ENCODE measurements around the gene OCSTAMP.

OCSTAMP gene

GRCh38 chr20:46501337-46501942 is 49.0 kb downstream of the OCSTAMP start:
- no peak overlapping the region for H2BK15ac ChIP-seq (ENCODE audit: low read length)
- H2BK120ac ChIP-seq (ENCODE audit: low read depth, low read length) = no peak overlapping the region
- H2BK5ac ChIP-seq (ENCODE audit: low read length) = no peak overlapping the region
- no peak for DNase-seq (ENCODE audit: low spot score)
- no peak overlapping the region for H3K27ac ChIP-seq (replicated peaks; ENCODE audit: low read length)
- H3K18ac ChIP-seq (ENCODE audit: low read length) = no peak overlapping the region
- H3K27me3 ChIP-seq (ENCODE audit: control insufficient read depth in 3 of 3, insufficient read depth in 3 of 3, low read depth in 1 of 3, low read length in 3 of 3) = no peaks in the 10 kb centered on the region
- no CpG with 5 or more reads among the region's 5 CpGs for WGBS, 2 donors (ENCODE audit: extremely low coverage in 2 of 2, insufficient read length in 2 of 2, insufficient replicate concordance in 1 of 2)
- H3K9ac ChIP-seq (ENCODE audit: low read depth, low read length, poor library complexity) = no peak overlapping the region
- no peak overlapping the region for H3K4me3 ChIP-seq (ENCODE audit: low read length in 2 of 2)
- no peak overlapping the region for H2AFZ ChIP-seq (ENCODE audit: low read length)
- H3K23ac ChIP-seq (ENCODE audit: low read depth, low read length, poor library complexity) = no peak overlapping the region
- no peaks in the 10 kb centered on the region for H3K79me1 ChIP-seq (ENCODE audit: low read depth, low read length)
- no peak overlapping the region for H2BK12ac ChIP-seq (ENCODE audit: low read length)
- no peaks in the 10 kb centered on the region for H3K4me1 ChIP-seq (ENCODE audit: control insufficient read depth in 2 of 2, insufficient read depth in 1 of 2, low read depth in 1 of 2, low read length in 2 of 2)
- no peak overlapping the region for H4K8ac ChIP-seq (ENCODE audit: low read depth, low read length)
- H3K14ac ChIP-seq (ENCODE audit: low read length) = no peak overlapping the region
- no peak overlapping the region for H2AK5ac ChIP-seq (ENCODE audit: low read depth, low read length)
- no peak overlapping the region for H3K4ac ChIP-seq (ENCODE audit: low read length)
- H4K91ac ChIP-seq (ENCODE audit: low read depth, low read length, poor library complexity) = no peak overlapping the region
- H3K36me3 ChIP-seq (replicated peaks in 1 of 2; ENCODE audit: control insufficient read depth in 2 of 2, insufficient read depth in 2 of 2, low read length in 2 of 2) = peaks cover 32 to 89% of the 10 kb centered on the region in 2 donors
- no peak overlapping the region for H3K4me2 ChIP-seq (ENCODE audit: insufficient read depth, low read length, poor library complexity, severe bottlenecking)
- H3K9me3 ChIP-seq (replicated peaks in 1 of 2; ENCODE audit: control insufficient read depth in 2 of 2, insufficient read depth in 1 of 2, low read depth in 1 of 2, low read length in 2 of 2) = peaks cover 50 to 84% of the 10 kb centered on the region in 2 donors

- Histone ChIP-seq H3K4ac (ENCODE audit: low read length) (no peak overlapping the region), H2BK15ac (ENCODE audit: low read length) (no peak overlapping the region), H3K4me2 (ENCODE audit: insufficient read depth, low read length, poor library complexity, severe bottlenecking) (no peak overlapping the region), H3K18ac (ENCODE audit: low read length) (no peak overlapping the region), H2BK120ac (ENCODE audit: low read depth, low read length) (no peak overlapping the region), H3K79me1 (ENCODE audit: low read depth, low read length) (no peaks in the 10 kb centered on the region), H2AK5ac (ENCODE audit: low read depth, low read length) (no peak overlapping the region), H3K14ac (ENCODE audit: low read length) (no peak overlapping the region), H4K8ac (ENCODE audit: low read depth, low read length) (no peak overlapping the region), H3K27me3 (ENCODE audit: control insufficient read depth in 3 of 3, insufficient read depth in 3 of 3, low read depth in 1 of 3, low read length in 3 of 3) (no peaks in the 10 kb centered on the region), H3K36me3 (replicated peaks in 1 of 2; ENCODE audit: control insufficient read depth in 2 of 2, insufficient read depth in 2 of 2, low read length in 2 of 2) (peaks cover 6 to 24% of the 10 kb centered on the region in 2 donors), H3K23ac (ENCODE audit: low read depth, low read length, poor library complexity) (no peak overlapping the region), H2BK5ac (ENCODE audit: low read length) (no peak overlapping the region), H2BK12ac (ENCODE audit: low read length) (no peak overlapping the region), H3K9ac (ENCODE audit: low read depth, low read length, poor library complexity) (no peak overlapping the region), H3K9me3 (replicated peaks in 1 of 2; ENCODE audit: control insufficient read depth in 2 of 2, insufficient read depth in 1 of 2, low read depth in 1 of 2, low read length in 2 of 2) (peaks cover 14 to 21% of the 10 kb centered on the region in 2 donors), H2AFZ (ENCODE audit: low read length) (no peak overlapping the region), H3K4me3 (ENCODE audit: low read length in 2 of 2) (no peak overlapping the region), H3K27ac (replicated peaks; ENCODE audit: low read length) (no peak overlapping the region), H4K91ac (ENCODE audit: low read depth, low read length, poor library complexity) (no peak overlapping the region), H3K4me1 (ENCODE audit: control insufficient read depth in 2 of 2, insufficient read depth in 1 of 2, low read depth in 1 of 2, low read length in 2 of 2) (no peaks in the 10 kb centered on the region)
- DNase-seq (ENCODE audit: low spot score) = no peak
- no CpG with 5 or more reads among the region's 4 CpGs for WGBS, 2 donors (ENCODE audit: extremely low coverage in 2 of 2, insufficient read length in 2 of 2, insufficient replicate concordance in 1 of 2)
Observed at GRCh38 chr20:46494077-46494476, 56.4 kb downstream of the OCSTAMP start.

- H2BK12ac ChIP-seq (ENCODE audit: low read length) = no peak overlapping the region
- H3K23ac ChIP-seq (ENCODE audit: low read depth, low read length, poor library complexity) = no peak overlapping the region
- no peak overlapping the region for H3K4me2 ChIP-seq (ENCODE audit: insufficient read depth, low read length, poor library complexity, severe bottlenecking)
- H4K8ac ChIP-seq (ENCODE audit: low read depth, low read length) = no peak overlapping the region
- no peak overlapping the region for H3K4ac ChIP-seq (ENCODE audit: low read length)
- no peak overlapping the region for H2BK5ac ChIP-seq (ENCODE audit: low read length)
- no peaks in the 10 kb centered on the region for H3K79me1 ChIP-seq (ENCODE audit: low read depth, low read length)
- H3K4me3 ChIP-seq (ENCODE audit: low read length in 2 of 2) = no peak overlapping the region
- H3K14ac ChIP-seq (ENCODE audit: low read length) = no peak overlapping the region
- H4K91ac ChIP-seq (ENCODE audit: low read depth, low read length, poor library complexity) = no peak overlapping the region
- H3K9me3 ChIP-seq (replicated peaks in 1 of 2; ENCODE audit: control insufficient read depth in 2 of 2, insufficient read depth in 1 of 2, low read depth in 1 of 2, low read length in 2 of 2) = peaks cover 3 to 7% of the 10 kb centered on the region in 2 donors
- no peak overlapping the region for H3K18ac ChIP-seq (ENCODE audit: low read length)
- peaks cover 0 to 2% of the 10 kb centered on the region in 2 donors for H3K4me1 ChIP-seq (ENCODE audit: control insufficient read depth in 2 of 2, insufficient read depth in 1 of 2, low read depth in 1 of 2, low read length in 2 of 2)
- no peak for DNase-seq (ENCODE audit: low spot score)
- H2AFZ ChIP-seq (ENCODE audit: low read length) = no peak overlapping the region
- H3K9ac ChIP-seq (ENCODE audit: low read depth, low read length, poor library complexity) = no peak overlapping the region
- no CpG with 5 or more reads among the region's 8 CpGs for WGBS, 2 donors (ENCODE audit: extremely low coverage in 2 of 2, insufficient read length in 2 of 2, insufficient replicate concordance in 1 of 2)
- no peak overlapping the region for H3K27ac ChIP-seq (replicated peaks; ENCODE audit: low read length)
- peaks cover 0 to 4% of the 10 kb centered on the region in 2 donors for H3K36me3 ChIP-seq (replicated peaks in 1 of 2; ENCODE audit: control insufficient read depth in 2 of 2, insufficient read depth in 2 of 2, low read length in 2 of 2)
- H3K27me3 ChIP-seq (ENCODE audit: control insufficient read depth in 3 of 3, insufficient read depth in 3 of 3, low read depth in 1 of 3, low read length in 3 of 3) = no peaks in the 10 kb centered on the region
- H2AK5ac ChIP-seq (ENCODE audit: low read depth, low read length) = no peak overlapping the region
- no peak overlapping the region for H2BK120ac ChIP-seq (ENCODE audit: low read depth, low read length)
- no peak overlapping the region for H2BK15ac ChIP-seq (ENCODE audit: low read length)
Observed at GRCh38 chr20:46491354-46491753, 59.1 kb downstream of the OCSTAMP start.

Measured in neuronal stem cell (in vitro differentiated cells).